Spleen (tissue), 7 donors: ENCODE data around the gene KRTAP5-7.

Experiments
- CTCF ChIP-seq, 11 experiments: fragments of 200-600 bp in 7 of 11; fragments of 450-650 bp in 4 of 11; sonication (generic) in 4 of 11; IDR thresholded peaks in 8 of 11; conservative IDR thresholded peaks in 3 of 11; 1 replicate in 7 of 11; 2 replicates in 4 of 11; pipeline versions ENCODE4 v1.4.0 to v1.8.0; 2016 to 2021; ENCODE audit warnings: antibody characterized with exemption in 11 of 11, inconsistent platforms in 4 of 11, mild to moderate bottlenecking in 1 of 11
- POLR2AphosphoS5 ChIP-seq, 3 donors: sonication (generic); formaldehyde crosslinking; IDR thresholded peaks; one replicate each; pipeline ENCODE4 v1.5.1; 2017; ENCODE audit warnings: antibody characterized with exemption in 3 of 3
- donor health status: DM: no; HTN: no; CAD: no; lungs with moderate emphysema.
- donor health status: DM: no; HTN: no; CAD: no.
- donor health status: DM: no; HTN: no; CAD: no.

GRCh38 chr11:71490731-71491390 lies 36.2 kb upstream of the KRTAP5-7 start:
- TF ChIP-seq CTCF (IDR thresholded peaks at IDR 0.05 in 8 of 11, conservative IDR thresholded peaks at IDR 0.05 in 3 of 11) = no peak
- no peak for TF ChIP-seq POLR2AphosphoS5 (IDR thresholded peaks at IDR 0.05)
